Prostate gland (tissue), 2 donors: ENCODE measurements around the gene RPTOR. TPM values are rescaled to one million over a fixed set of nuclear protein-coding genes. Genes with fewer than 3 reads are reported as not detected.

Experiments
- DNase-seq: peaks from one replicate; pipeline ENCODE4 v3.0.0-alpha.2; 2019; ENCODE audit warnings: low spot score
- H3K27ac ChIP-seq, 2 donors: fragments of 200-600 bp; sonication (generic); 2 replicates each; pipeline ENCODE4 v1.5.1; 2017 to 2019
- H3K27me3 ChIP-seq: fragments of 200-600 bp; sonication (generic); replicated peaks from 2 replicates; pipeline ENCODE4 v1.5.1; 2019; ENCODE audit not compliant: insufficient read depth
- H3K36me3 ChIP-seq, 2 donors: fragments of 200-600 bp; sonication (generic); 1 replicate in 1 of 2; 2 replicates in 1 of 2; pipeline versions ENCODE4 v1.5.1 to v1.8.1; 2017 to 2019
- H3K4me1 ChIP-seq: fragments of 200-600 bp; sonication (generic); replicated peaks from 2 replicates; pipeline ENCODE4 v1.5.1; 2019
- H3K4me3 ChIP-seq, 2 donors: fragments of 200-600 bp; sonication (generic); 2 replicates each; pipeline ENCODE4 v1.5.1; 2017 to 2019
- H3K9me3 ChIP-seq: fragments of 200-600 bp; sonication (generic); 2 replicates; pipeline ENCODE4 v1.5.1; 2017
- POLR2A ChIP-seq: fragments of 450-650 bp; IDR thresholded peaks from one replicate; pipeline ENCODE4 v1.6.1; 2016; ENCODE audit warnings: antibody characterized with exemption, mild to moderate bottlenecking
- POLR2AphosphoS5 ChIP-seq: sonication (generic); formaldehyde crosslinking; IDR thresholded peaks from one replicate; pipeline ENCODE4 v1.6.1; 2017; ENCODE audit warnings: antibody characterized with exemption
- WGBS: methylation state at CpG from one replicate; pipeline ENCODE4 v1.1.5; 2018; 5-methylcytosine and 5-hydroxymethylcytosine counted together
- intact Hi-C: fragments of 100-400 bp; cut with DNase I; formaldehyde crosslinking; loops from one replicate; pipeline ENCODE4 v1.14.2; 2022
- total RNA-seq, 2 donors: library from RNA; depleted of rRNA; stranded (reverse); fragments of >200 nt; gene quantifications; one replicate each; pipeline ENCODE4 v1.1.0, GENCODE V29; 2016
- TF ChIP-seq, protein P1 (sequence below), 4 experiments: fragments of 200-600 bp in 2 of 4; fragments of 450-650 bp in 2 of 4; sonication (generic) in 2 of 4; IDR thresholded peaks; 1 replicate in 3 of 4; 2 replicates in 1 of 4; pipeline ENCODE4 v1.5.1; 2016 to 2019; ENCODE audit warnings: antibody characterized with exemption in 4 of 4, mild to moderate bottlenecking in 2 of 4, moderate library complexity in 2 of 4

Gene RPTOR
- total RNA-seq, 2 donors from 2014 or later, result 30.3 to 62.5 TPM

DNA sequence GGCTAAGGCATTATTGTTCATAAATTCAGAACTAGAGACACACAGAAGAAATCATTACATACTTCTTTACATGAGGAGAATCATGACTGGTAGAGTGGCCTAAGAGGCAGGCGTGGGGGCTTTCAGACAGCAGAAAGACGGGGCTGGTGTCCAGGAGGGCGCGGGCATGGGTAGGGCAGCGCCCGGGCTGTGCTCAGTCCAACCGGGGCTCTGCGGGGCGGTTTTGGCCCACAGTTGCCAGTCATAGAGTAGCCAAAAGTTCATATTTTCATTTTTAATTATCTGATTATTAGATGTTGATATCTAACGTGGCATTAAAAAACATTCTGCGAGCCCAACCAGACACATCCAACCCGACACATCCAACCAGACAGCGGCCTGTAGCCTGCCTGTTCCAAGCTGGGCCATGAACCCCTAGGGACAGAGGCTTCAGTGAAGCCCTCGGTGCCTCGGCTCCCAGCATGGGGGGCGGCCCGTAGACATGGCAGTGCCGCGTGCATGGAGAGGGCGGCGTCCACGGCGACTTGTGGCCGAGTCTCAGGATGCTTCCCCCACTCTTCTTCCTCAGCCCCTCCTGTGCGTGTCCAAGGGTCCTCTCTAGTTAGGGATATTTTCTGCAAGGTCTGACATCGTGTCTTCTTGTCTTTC lies 284.7 kb downstream of the RPTOR start:
- H3K27ac ChIP-seq, result no peak overlapping the region
- 92% methylated on average over 26 of the region's 26 CpGs for WGBS
- no peaks in the 10 kb centered on the region for H3K36me3 ChIP-seq
- no peaks in the 10 kb centered on the region for H3K9me3 ChIP-seq
- H3K4me3 ChIP-seq, result no peak overlapping the region
- no peaks in the 10 kb centered on the region for H3K4me1 ChIP-seq
- no peaks in the 10 kb centered on the region for H3K27me3 ChIP-seq
- TF ChIP-seq POLR2AphosphoS5 (no peak), POLR2A (no peak)
- TF ChIP-seq, protein P1, sequence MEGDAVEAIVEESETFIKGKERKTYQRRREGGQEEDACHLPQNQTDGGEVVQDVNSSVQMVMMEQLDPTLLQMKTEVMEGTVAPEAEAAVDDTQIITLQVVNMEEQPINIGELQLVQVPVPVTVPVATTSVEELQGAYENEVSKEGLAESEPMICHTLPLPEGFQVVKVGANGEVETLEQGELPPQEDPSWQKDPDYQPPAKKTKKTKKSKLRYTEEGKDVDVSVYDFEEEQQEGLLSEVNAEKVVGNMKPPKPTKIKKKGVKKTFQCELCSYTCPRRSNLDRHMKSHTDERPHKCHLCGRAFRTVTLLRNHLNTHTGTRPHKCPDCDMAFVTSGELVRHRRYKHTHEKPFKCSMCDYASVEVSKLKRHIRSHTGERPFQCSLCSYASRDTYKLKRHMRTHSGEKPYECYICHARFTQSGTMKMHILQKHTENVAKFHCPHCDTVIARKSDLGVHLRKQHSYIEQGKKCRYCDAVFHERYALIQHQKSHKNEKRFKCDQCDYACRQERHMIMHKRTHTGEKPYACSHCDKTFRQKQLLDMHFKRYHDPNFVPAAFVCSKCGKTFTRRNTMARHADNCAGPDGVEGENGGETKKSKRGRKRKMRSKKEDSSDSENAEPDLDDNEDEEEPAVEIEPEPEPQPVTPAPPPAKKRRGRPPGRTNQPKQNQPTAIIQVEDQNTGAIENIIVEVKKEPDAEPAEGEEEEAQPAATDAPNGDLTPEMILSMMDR (IDR thresholded peaks at IDR 0.05), result no peak
- intact Hi-C loops, result no loop called here
- no peak for DNase-seq

DNA sequence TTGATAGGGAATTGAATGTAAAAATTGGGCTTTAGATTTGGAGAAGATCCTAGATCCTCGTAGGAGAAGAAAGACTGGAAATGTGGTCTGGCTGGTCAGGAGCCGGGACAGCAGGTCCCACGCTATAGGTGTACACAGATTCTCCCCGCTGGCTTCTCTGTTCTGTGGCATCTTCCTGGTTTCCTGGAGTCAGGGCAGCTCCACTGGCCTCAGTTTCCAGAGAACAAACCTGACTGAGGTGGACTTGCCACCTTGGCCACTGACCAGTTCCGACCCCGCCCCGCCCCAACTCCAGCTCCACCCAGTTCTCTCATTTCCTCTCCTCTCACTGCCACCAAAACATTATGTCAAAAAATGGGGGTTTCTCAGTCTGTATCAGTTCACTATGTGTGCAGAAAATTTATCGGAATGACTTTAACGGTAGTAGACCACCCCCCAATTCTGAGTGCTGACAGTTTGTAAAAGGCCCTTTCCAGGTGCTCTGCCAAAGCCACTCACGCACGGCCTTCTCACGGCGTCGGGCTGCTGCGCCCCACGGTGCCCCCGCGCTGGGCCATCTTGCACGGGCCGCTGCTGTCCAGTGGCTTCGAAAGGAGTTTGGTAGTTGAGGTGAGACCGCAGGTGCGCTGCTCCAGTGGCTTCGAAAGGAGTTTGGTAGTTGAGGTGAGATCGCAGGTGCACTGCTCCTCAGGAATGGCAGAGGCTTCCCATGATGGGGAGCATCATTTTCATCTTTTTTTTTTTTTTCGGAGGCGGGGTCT lies 285.6 kb downstream of the RPTOR start:
- intact Hi-C loops, result loop anchor here (10.0 kb wide), 1 partner anchor 85 kb away; no protein-coding TSS in a partner anchor
- no peak overlapping the region for H3K27ac ChIP-seq
- no peaks in the 10 kb centered on the region for H3K27me3 ChIP-seq
- no peak for DNase-seq
- 96% methylated on average over 27 of the region's 27 CpGs for WGBS
- H3K36me3 ChIP-seq, result no peaks in the 10 kb centered on the region
- TF ChIP-seq, protein P1 (IDR thresholded peaks at IDR 0.05), result no peak
- no peak for TF ChIP-seq POLR2A
- no peak for TF ChIP-seq POLR2AphosphoS5
- no peak overlapping the region for H3K4me3 ChIP-seq
- no peaks in the 10 kb centered on the region for H3K4me1 ChIP-seq
- no peaks in the 10 kb centered on the region for H3K9me3 ChIP-seq

DNA sequence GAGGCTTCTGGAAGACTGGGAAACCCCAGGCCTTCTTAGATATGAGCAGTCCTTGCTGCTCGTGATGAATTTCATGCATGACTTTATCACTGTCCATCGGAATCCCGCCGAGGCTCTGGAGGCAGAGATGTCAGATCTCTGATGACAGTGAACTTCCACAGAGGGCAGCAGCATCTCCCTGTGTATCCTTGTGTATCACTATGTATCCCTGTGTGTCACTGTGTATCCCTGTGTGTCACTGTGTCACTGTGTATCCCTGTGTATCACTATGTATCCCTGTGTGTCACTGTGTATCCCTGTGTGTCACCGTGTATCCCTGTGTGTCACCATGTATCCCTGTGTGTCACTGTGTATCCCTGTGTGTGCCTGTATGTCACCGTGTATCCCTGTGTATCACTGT lies 286.9 kb downstream of the RPTOR start:
- TF ChIP-seq, protein P1 (IDR thresholded peaks at IDR 0.05), result no peak
- TF ChIP-seq POLR2AphosphoS5 (no peak), POLR2A (no peak)
- Histone ChIP-seq H3K27me3 (no peaks in the 10 kb centered on the region), H3K36me3 (no peaks in the 10 kb centered on the region), H3K9me3 (no peaks in the 10 kb centered on the region), H3K27ac (no peak overlapping the region), H3K4me3 (no peak overlapping the region), H3K4me1 (no peaks in the 10 kb centered on the region)
- intact Hi-C loops, result loop anchor here (10.0 kb wide), 1 partner anchor 87 kb away; no protein-coding TSS in a partner anchor
- DNase-seq, result no peak
- 100% methylated on average over 6 of the region's 6 CpGs for WGBS

DNA sequence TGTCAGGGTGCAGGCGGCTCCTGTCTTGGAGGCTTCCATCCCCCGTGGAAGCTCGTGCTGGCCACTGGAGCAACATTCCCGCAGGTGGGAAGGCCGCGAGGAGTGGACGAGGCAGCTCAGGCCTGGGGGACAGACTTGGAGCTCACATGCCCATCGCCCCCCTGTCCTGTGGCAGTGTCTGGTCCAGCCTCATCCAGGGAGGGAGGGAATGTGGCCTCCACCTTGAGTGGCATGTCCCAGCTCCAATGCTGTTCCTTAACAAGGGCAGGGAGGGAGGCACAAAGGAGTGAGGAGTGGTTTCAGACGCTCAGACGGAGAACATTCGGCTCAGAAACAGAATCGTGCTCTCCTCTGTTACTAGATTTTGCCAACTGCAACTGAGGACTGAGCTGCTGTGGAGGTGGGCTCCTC lies 287.6 kb downstream of the RPTOR start:
- no peaks in the 10 kb centered on the region for H3K4me1 ChIP-seq
- no peak for DNase-seq
- TF ChIP-seq POLR2A (peak; percentile 15), POLR2AphosphoS5 (peak; percentile 22)
- TF ChIP-seq, protein P1 (IDR thresholded peaks at IDR 0.05), result no peak
- peak overlapping the region in 1 of 2 donors; percentile 40 for H3K4me3 ChIP-seq
- peak overlapping the region; percentile 80 to 84 for H3K27ac ChIP-seq
- intact Hi-C loops, result loop anchor here (10.0 kb wide), 1 partner anchor 87 kb away; no protein-coding TSS in a partner anchor
- H3K9me3 ChIP-seq, result no peaks in the 10 kb centered on the region
- H3K36me3 ChIP-seq, result no peaks in the 10 kb centered on the region
- no peaks in the 10 kb centered on the region for H3K27me3 ChIP-seq
- 73% methylated on average over 12 of the region's 12 CpGs for WGBS
